B cell (primary cell): ENCODE data around the gene H2BK1. TPM values are rescaled to one million over a fixed set of nuclear protein-coding genes. Genes with fewer than 3 reads are reported as not detected.

Experiments used
- ATAC-seq: fragments of 200-7000 bp; cut with Tn5 transposase; one replicate; pipeline ENCODE4 v1.10.0; 2021; ENCODE audit warnings: low read depth, mild to moderate bottlenecking, moderate number of reproducible peaks, moderate library complexity
- CTCF ChIA-PET: fragments of 350-600 bp; sonication (Branson Sonifier 250); formaldehyde crosslinking; loops from one replicate; lab custom pipeline; 2021; ENCODE audit warnings: antibody characterized with exemption, inconsistent platforms; lab: Charles Lee
- POLR2A ChIA-PET: fragments of 350-600 bp; sonication (Branson Sonifier 250); formaldehyde crosslinking; loops from one replicate; lab custom pipeline; 2021; ENCODE audit warnings: antibody characterized with exemption; lab: Charles Lee
- DNase-seq: peaks from one replicate; pipeline ENCODE4 v3.0.0; 2013
- H2AFZ ChIP-seq: 2 replicates; pipeline ENCODE4 v1.6.1; 2012; ENCODE audit warnings: mild to moderate bottlenecking, low read depth, low read length; ENCODE audit not compliant: insufficient read depth, poor library complexity, severe bottlenecking
- H3K27ac ChIP-seq, 2 donors: 1 replicate in 1 of 2; 2 replicates in 1 of 2; pipeline ENCODE4 v1.5.1; 2012 to 2013; ENCODE audit warnings: low read length in 2 of 2, mild to moderate bottlenecking in 2 of 2, moderate library complexity in 1 of 2
- H3K27me3 ChIP-seq, 4 experiments: fragments of 200-600 bp in 1 of 4; sonication (generic) in 1 of 4; replicated peaks in 1 of 4; 1 replicate in 2 of 4; 2 replicates in 2 of 4; pipeline versions ENCODE4 v1.6.1 to v1.7.0; 2013 to 2016; ENCODE audit warnings: low read length in 3 of 4, mild to moderate bottlenecking in 2 of 4, mixed read lengths in 1 of 4, moderate library complexity in 1 of 4; ENCODE audit not compliant: insufficient read depth in 4 of 4, control insufficient read depth in 3 of 4; ENCODE audit errors: control extremely low read depth in 1 of 4
- H3K36me3 ChIP-seq, 2 experiments: replicated peaks in 1 of 2; 1 replicate in 1 of 2; 2 replicates in 1 of 2; pipeline versions ENCODE4 v1.6.1 to v1.7.1; 2013; ENCODE audit warnings: low read length in 1 of 2; ENCODE audit not compliant: insufficient read depth in 2 of 2, control insufficient read depth in 1 of 2; ENCODE audit errors: control extremely low read depth in 1 of 2, extremely low read depth in 1 of 2
- H3K4me1 ChIP-seq, 2 donors: fragments of 200-600 bp in 1 of 2; sonication (generic) in 1 of 2; 1 replicate in 1 of 2; 2 replicates in 1 of 2; pipeline versions ENCODE4 v1.5.1 to v1.6.1; 2013 to 2017; ENCODE audit warnings: low read length in 2 of 2; ENCODE audit not compliant: control insufficient read depth in 2 of 2, insufficient read depth in 2 of 2
- H3K4me2 ChIP-seq: replicated peaks from 2 replicates; pipeline ENCODE3; 2012; ENCODE audit warnings: mild to moderate bottlenecking, low read depth, low read length; ENCODE audit not compliant: poor library complexity, severe bottlenecking
- H3K4me3 ChIP-seq, 5 experiments: fragments of 200-600 bp in 1 of 5; sonication (generic) in 1 of 5; 1 replicate in 3 of 5; 2 replicates in 2 of 5; pipeline versions ENCODE4 v1.5.1 to v1.7.0; 2011 to 2016; ENCODE audit warnings: low read length in 4 of 5, mild to moderate bottlenecking in 4 of 5, low read depth in 2 of 5, control low read depth in 1 of 5, moderate library complexity in 1 of 5; ENCODE audit not compliant: insufficient read depth in 1 of 5; ENCODE audit errors: control extremely low read depth in 1 of 5, extremely low read depth in 1 of 5
- H3K79me2 ChIP-seq: fragments of 200-600 bp; sonication (generic); one replicate; pipeline ENCODE4 v1.6.0; 2016; ENCODE audit warnings: low read length; ENCODE audit not compliant: control insufficient read depth, insufficient read depth
- H3K9ac ChIP-seq: fragments of 200-600 bp; sonication (generic); 2 replicates; pipeline ENCODE4 v1.6.1; 2017; ENCODE audit warnings: mild to moderate bottlenecking, low read length, moderate library complexity
- H3K9me3 ChIP-seq, 3 donors: one replicate each; pipeline versions ENCODE4 v1.6.1 to v1.7.1; 2013; ENCODE audit warnings: low read length in 2 of 3; ENCODE audit not compliant: control insufficient read depth in 2 of 3, insufficient read depth in 1 of 3; ENCODE audit errors: control extremely low read depth in 1 of 3
- H4K20me1 ChIP-seq: 2 replicates; pipeline ENCODE4 v1.6.0; 2012; ENCODE audit warnings: mild to moderate bottlenecking, low read length; ENCODE audit not compliant: insufficient read depth, control insufficient read depth, poor library complexity, severe bottlenecking
- H3K27ac Mint-ChIP-seq: one replicate; pipeline ENCODE4 v1.8.0; 2021; ENCODE audit warnings: mixed read lengths
- H3K27me3 Mint-ChIP-seq: one replicate; pipeline ENCODE4 v1.8.0; 2021; ENCODE audit warnings: mixed read lengths
- H3K4me1 Mint-ChIP-seq: one replicate; pipeline ENCODE4 v1.8.0; 2021; ENCODE audit warnings: mixed read lengths
- H3K4me3 Mint-ChIP-seq: one replicate; pipeline ENCODE4 v1.8.0; 2021; ENCODE audit warnings: mixed read lengths
- H3K9me3 Mint-ChIP-seq: one replicate; pipeline ENCODE4 v1.8.0; 2022; ENCODE audit warnings: mixed read lengths; ENCODE audit not compliant: insufficient read depth
- CTCF ChIP-seq: fragments of 200-600 bp; IDR thresholded peaks from one replicate; pipeline ENCODE4 v1.8.0; 2022; ENCODE audit warnings: antibody characterized with exemption, mild to moderate bottlenecking
- EZH2 ChIP-seq: IDR thresholded peaks from 2 replicates; pipeline ENCODE4 v1.6.1; 2012; ENCODE audit warnings: borderline replicate concordance, low read depth, mild to moderate bottlenecking, moderate library complexity, low read length; ENCODE audit not compliant: insufficient read depth, poor library complexity, severe bottlenecking
- WGBS: methylation state at CpG from one replicate; pipeline ENCODE4 v1.1.5; 2013; ENCODE audit warnings: missing lambda C conversion rate; ENCODE audit not compliant: insufficient coverage; 5-methylcytosine and 5-hydroxymethylcytosine counted together
- intact Hi-C: fragments of 100-400 bp; cut with micrococcal nuclease; formaldehyde crosslinking; loops from one replicate; pipeline ENCODE4 v1.10.0; 2022
- polyA plus RNA-seq: library from polyadenylated mRNA; depleted of rRNA; stranded (reverse); fragments of >200 nt; gene quantifications from 2 replicates; pipeline ENCODE4 v1.2.3, GENCODE V29; 2012
- total RNA-seq, 2 donors: library from RNA; stranded (reverse); fragments of 120-200 nt in 1 of 2; gene quantifications; 1 replicate in 1 of 2; 2 replicates in 1 of 2; pipeline versions ENCODE4 v1.2.3 to v1.2.4, GENCODE V29; 2013 to 2022

The H2BK1 gene
- total and polyA plus RNA-seq, 2 donors (not counting 1 experiment from before 2014, with no cell fraction given), result 4.2 TPM; not detected in 1

GRCh38 chr7:151244196-151244840 lies 34.0 kb upstream of the H2BK1 start:
- Histone ChIP-seq H3K9ac (peak overlapping the region; percentile 62), H3K27ac (no peak overlapping the region), H3K79me2 (no peaks in the 10 kb centered on the region), H3K36me3 (peaks cover 0 to 3% of the 10 kb centered on the region in 2 experiments), H3K9me3 (peaks cover 0 to 19% (median 0%) of the 10 kb centered on the region in 3 donors), H2AFZ (no peak overlapping the region), H3K27me3 (peaks cover 0 to 40% (median 17%) of the 10 kb centered on the region in 4 experiments), H3K4me1 (peaks cover 41 to 47% of the 10 kb centered on the region in 2 donors), H3K4me3 (peak overlapping the region in 3 of 5 experiments; percentile 47 to 55 (median 51)), H3K4me2 (peak overlapping the region; percentile 99), H4K20me1 (peaks cover 8% of the 10 kb centered on the region)
- peak; percentile 68 for DNase-seq
- Mint-ChIP-seq H3K27me3 (peaks cover 9% of the 10 kb centered on the region), H3K9me3 (no peaks in the 10 kb centered on the region), H3K4me1 (peaks cover 41% of the 10 kb centered on the region), H3K4me3 (peak overlapping the region; percentile 81), H3K27ac (no peak overlapping the region)
- ChIA-PET POLR2A (interaction anchor here (1.7 to 1.8 kb wide), 2 partner anchors 12 to 17 kb away, joined by 6 to 13 read pairs; partner anchors contain the start of genes ABCF2 and CHPF2), CTCF (interaction anchor here (0.8 to 4.2 kb wide), 11 partner anchors 8 to 124 kb away, joined by 3 to 34 read pairs (median 4); partner anchors contain the start of genes ABCF2 and CHPF2)
- ATAC-seq, result peak; percentile 12
- intact Hi-C loops, result loop anchor here (2.0 kb wide), 1 partner anchor 72 kb away; no protein-coding TSS in a partner anchor
- 39% methylated on average over 3 of the region's 10 CpGs for WGBS
- no peak for TF ChIP-seq EZH2
- peak; percentile 79 for TF ChIP-seq CTCF
